ENCODE data around the gene SPIN1. TPM values are rescaled to one million over a fixed set of nuclear protein-coding genes. Genes with fewer than 3 reads are reported as not detected.

The SPIN1 gene
- total RNA-seq, 4 donors from 2014 or later: 5.5 to 11.9 (median 6.6) TPM

GRCh38 chr9:88468226-88468625, 80.0 kb downstream of the SPIN1 start:
- Histone ChIP-seq H3K4me1 (no peaks in the 10 kb centered on the region), H3K36me3 (no peaks in the 10 kb centered on the region), H3K27me3 (no peaks in the 10 kb centered on the region), H3K4me3 (no peak overlapping the region), H3K9me3 (no peaks in the 10 kb centered on the region), H3K27ac (no peak overlapping the region)
- TF ChIP-seq CTCF (IDR thresholded peaks at IDR 0.05 in 4 of 5, conservative IDR thresholded peaks at IDR 0.05 in 1 of 5) (no peak), POLR2A (IDR thresholded peaks at IDR 0.05) (no peak)
- DNase-seq (no peak), ATAC-seq (no peak)
- in situ Hi-C loops (cut with MboI; ENCODE audit: low sequenced_read_pairs in 4 of 4) (no loop called here), intact Hi-C loops (cut with DNase I; ENCODE audit: low total_unique reads) (no loop called here)

- TF ChIP-seq POLR2A (IDR thresholded peaks at IDR 0.05) (no peak), CTCF (IDR thresholded peaks at IDR 0.05 in 4 of 5, conservative IDR thresholded peaks at IDR 0.05 in 1 of 5) (no peak)
- intact Hi-C loops (cut with DNase I; ENCODE audit: low total_unique reads): no loop called here
- in situ Hi-C loops (cut with MboI; ENCODE audit: low sequenced_read_pairs in 4 of 4): no loop called here
- Histone ChIP-seq H3K36me3 (no peaks in the 10 kb centered on the region), H3K4me1 (no peaks in the 10 kb centered on the region), H3K9me3 (no peaks in the 10 kb centered on the region), H3K4me3 (no peak overlapping the region), H3K27me3 (no peaks in the 10 kb centered on the region), H3K27ac (no peak overlapping the region)
- no peak for DNase-seq
- ATAC-seq: no peak
Measured at GRCh38 chr9:88476491-88477271, 88.4 kb downstream of the SPIN1 start.

GRCh38 chr9:88477300-88477751, 89.1 kb downstream of the SPIN1 start:
- intact Hi-C loops (cut with DNase I; ENCODE audit: low total_unique reads) (no loop called here), in situ Hi-C loops (cut with MboI; ENCODE audit: low sequenced_read_pairs in 4 of 4) (no loop called here)
- Histone ChIP-seq H3K36me3 (no peaks in the 10 kb centered on the region), H3K9me3 (no peaks in the 10 kb centered on the region), H3K27ac (no peak overlapping the region), H3K27me3 (no peaks in the 10 kb centered on the region), H3K4me1 (no peaks in the 10 kb centered on the region), H3K4me3 (no peak overlapping the region)
- ATAC-seq (no peak), DNase-seq (no peak)
- TF ChIP-seq POLR2A (IDR thresholded peaks at IDR 0.05): no peak
- no peak for TF ChIP-seq CTCF (IDR thresholded peaks at IDR 0.05 in 4 of 5, conservative IDR thresholded peaks at IDR 0.05 in 1 of 5)

GRCh38 chr9:88478246-88478645, 90.0 kb downstream of the SPIN1 start:
- no peaks in the 10 kb centered on the region for H3K9me3 ChIP-seq
- in situ Hi-C loops (cut with MboI; ENCODE audit: low sequenced_read_pairs in 4 of 4) (no loop called here), intact Hi-C loops (cut with DNase I; ENCODE audit: low total_unique reads) (no loop called here)
- no peak for TF ChIP-seq CTCF (IDR thresholded peaks at IDR 0.05 in 4 of 5, conservative IDR thresholded peaks at IDR 0.05 in 1 of 5)
- TF ChIP-seq POLR2A (IDR thresholded peaks at IDR 0.05): no peak
- no peak for DNase-seq
- H3K27ac ChIP-seq: no peak overlapping the region
- no peaks in the 10 kb centered on the region for H3K4me1 ChIP-seq
- H3K36me3 ChIP-seq: no peaks in the 10 kb centered on the region
- H3K4me3 ChIP-seq: no peak overlapping the region
- no peak for ATAC-seq
- H3K27me3 ChIP-seq: no peaks in the 10 kb centered on the region

Data from gastrocnemius medialis (tissue), 4 donors.